BE2C (cell line): ENCODE data around the gene CACNB3.
A peak's percentile ranks its signal among the peaks of the same experiment; 100 is the strongest.
"Not testable (repeated sequence)": the region's sequence is repeated elsewhere in the genome, so short reads cannot be mapped to it uniquely, and the experiment has no call there.

Experiments
- DNase-seq: peaks from one replicate; pipeline ENCODE4 v3.0.0-alpha.2; 2020
- H3K27me3 ChIP-seq: fragments of 250-450 bp; sonication (Bioruptor Pico); 2 replicates; pipeline ENCODE4 v1.5.1; 2020; ENCODE audit warnings: mild to moderate bottlenecking
- H3K36me3 ChIP-seq: fragments of 250-450 bp; sonication (Bioruptor Pico); 2 replicates; pipeline ENCODE4 v1.5.1; 2020; ENCODE audit warnings: mild to moderate bottlenecking
- H3K4me1 ChIP-seq: fragments of 250-450 bp; sonication (Bioruptor Pico); 2 replicates; pipeline ENCODE4 v1.5.1; 2020
- H3K4me3 ChIP-seq: 2 replicates; pipeline ENCODE4 v1.5.1; 2011; ENCODE audit warnings: low read depth, low read length
- H3K9me3 ChIP-seq: fragments of 250-450 bp; sonication (Bioruptor Pico); 2 replicates; pipeline ENCODE4 v1.5.1; 2020
- TF ChIP-seq, protein P1 (sequence below): IDR thresholded peaks from 2 replicates; pipeline ENCODE4 v1.5.1; 2012; ENCODE audit warnings: mild to moderate bottlenecking, low read depth, low read length

The CACNB3 gene

DNA sequence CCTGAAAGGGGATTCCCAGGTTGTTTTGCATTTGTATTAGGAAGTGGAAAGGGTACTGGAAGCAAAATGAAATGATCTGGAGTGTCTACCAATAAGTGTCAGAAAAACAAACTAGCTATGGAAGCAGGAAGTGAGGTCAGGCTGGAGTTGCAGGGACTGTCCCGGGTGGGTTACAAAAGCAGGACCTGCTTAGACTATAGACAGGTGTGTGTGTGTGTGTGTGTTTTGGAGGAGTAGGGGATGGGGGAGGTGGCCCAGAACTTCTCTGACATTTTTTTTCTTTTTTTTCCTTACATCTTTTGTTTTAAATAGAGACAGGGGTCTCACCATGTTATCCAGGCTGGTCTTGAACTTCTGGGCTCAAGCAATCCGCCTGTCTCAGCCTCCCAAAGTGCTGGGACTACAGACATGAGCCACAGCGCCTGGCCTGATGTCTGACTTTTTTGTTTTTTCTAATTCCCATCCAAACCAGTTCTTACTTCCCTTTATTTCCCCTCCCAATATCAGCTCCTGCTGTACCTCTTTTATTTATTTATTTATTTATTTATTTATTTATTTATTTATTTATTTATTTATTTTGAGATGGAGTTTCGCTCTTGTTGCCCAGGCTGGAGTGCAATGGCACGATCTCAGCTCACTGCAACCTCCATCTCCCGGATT is 47.9 kb downstream of the CACNB3 start:
- H3K4me3 ChIP-seq: peak overlapping the region; percentile 55

DNA sequence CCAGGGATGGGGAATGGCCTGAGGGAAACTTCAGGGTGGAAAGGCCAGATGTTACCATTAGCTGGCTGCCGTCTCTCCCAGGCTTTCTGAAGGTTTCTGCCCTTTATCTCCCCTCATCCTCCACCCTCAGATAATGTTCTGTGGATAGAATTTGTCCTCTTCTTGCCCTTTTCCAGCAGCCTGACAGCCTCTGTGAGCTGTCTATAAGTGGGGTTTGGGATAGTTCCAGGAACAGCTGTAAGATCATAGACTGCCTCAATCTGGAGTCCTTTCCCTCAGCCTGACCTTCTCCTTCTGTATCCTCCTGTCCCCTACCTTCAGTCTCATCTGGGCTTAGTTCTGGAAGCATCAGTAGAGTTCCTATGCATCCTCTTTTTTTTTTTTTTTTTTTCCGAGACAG is 50.2 kb downstream of the CACNB3 start:
- TF ChIP-seq, protein P1, sequence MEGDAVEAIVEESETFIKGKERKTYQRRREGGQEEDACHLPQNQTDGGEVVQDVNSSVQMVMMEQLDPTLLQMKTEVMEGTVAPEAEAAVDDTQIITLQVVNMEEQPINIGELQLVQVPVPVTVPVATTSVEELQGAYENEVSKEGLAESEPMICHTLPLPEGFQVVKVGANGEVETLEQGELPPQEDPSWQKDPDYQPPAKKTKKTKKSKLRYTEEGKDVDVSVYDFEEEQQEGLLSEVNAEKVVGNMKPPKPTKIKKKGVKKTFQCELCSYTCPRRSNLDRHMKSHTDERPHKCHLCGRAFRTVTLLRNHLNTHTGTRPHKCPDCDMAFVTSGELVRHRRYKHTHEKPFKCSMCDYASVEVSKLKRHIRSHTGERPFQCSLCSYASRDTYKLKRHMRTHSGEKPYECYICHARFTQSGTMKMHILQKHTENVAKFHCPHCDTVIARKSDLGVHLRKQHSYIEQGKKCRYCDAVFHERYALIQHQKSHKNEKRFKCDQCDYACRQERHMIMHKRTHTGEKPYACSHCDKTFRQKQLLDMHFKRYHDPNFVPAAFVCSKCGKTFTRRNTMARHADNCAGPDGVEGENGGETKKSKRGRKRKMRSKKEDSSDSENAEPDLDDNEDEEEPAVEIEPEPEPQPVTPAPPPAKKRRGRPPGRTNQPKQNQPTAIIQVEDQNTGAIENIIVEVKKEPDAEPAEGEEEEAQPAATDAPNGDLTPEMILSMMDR: no peak
- Histone ChIP-seq H3K27me3 (peaks cover 20% of the 10 kb centered on the region), H3K9me3 (no peaks in the 10 kb centered on the region), H3K4me3 (no peak overlapping the region), H3K36me3 (no peaks in the 10 kb centered on the region), H3K4me1 (no peaks in the 10 kb centered on the region)
- DNase-seq: no peak

More for the DNA sequence above, 47.9 kb downstream of the CACNB3 start:
- Histone ChIP-seq H3K9me3 (no peaks in the 10 kb centered on the region), H3K27me3 (peaks cover 30% of the 10 kb centered on the region), H3K4me1 (no peaks in the 10 kb centered on the region), H3K36me3 (no peaks in the 10 kb centered on the region)
- TF ChIP-seq, protein P1: no peak
- DNase-seq: no peak

DNA sequence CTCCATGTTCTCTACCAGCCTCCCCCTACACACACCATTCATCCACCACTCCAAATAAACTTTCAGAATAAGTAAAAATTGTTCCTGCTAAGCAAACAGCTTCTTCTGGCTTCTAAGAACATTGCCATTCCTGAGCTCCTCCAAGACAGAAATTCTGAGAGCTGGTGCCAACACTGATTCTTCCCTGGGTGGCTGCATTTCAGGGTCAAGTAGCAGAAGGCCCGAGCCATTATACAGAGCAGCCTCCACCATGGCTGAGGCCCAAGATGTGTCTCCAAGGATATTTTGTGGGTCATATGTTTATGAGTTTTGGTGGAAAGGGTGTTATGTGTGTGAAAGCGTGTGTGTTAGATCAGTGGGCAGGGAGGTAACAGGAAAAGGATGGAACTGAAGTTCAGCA is 50.9 kb downstream of the CACNB3 start:
- TF ChIP-seq, protein P1: no peak
- Histone ChIP-seq H3K4me1 (no peaks in the 10 kb centered on the region), H3K9me3 (no peaks in the 10 kb centered on the region), H3K36me3 (no peaks in the 10 kb centered on the region), H3K27me3 (peaks cover 12% of the 10 kb centered on the region), H3K4me3 (no peak overlapping the region)
- DNase-seq: no peak

DNA sequence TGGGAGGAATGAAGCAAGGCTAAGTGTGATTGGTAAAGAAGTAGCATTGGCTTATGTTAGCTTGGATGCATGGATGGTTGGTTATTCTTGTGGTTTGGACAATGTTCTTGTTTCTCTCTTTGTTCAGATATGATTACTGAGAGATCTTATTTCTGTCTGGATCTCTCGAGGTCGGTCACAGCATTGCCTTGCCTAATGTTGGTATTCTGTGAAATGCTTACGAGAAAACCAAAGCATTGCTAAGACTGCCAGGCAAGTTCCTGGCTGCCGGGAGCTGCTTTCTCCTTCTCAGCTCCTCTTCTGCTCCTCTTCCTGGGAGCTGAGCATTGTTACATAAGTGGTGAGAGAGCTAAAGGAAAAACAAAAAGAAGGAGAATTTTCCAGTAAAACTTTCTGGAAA is 54.8 kb downstream of the CACNB3 start:
- Histone ChIP-seq H3K4me1 (no peaks in the 10 kb centered on the region), H3K36me3 (no peaks in the 10 kb centered on the region), H3K9me3 (no peaks in the 10 kb centered on the region), H3K4me3 (no peak overlapping the region), H3K27me3 (no peaks in the 10 kb centered on the region)
- no peak for DNase-seq
- TF ChIP-seq, protein P1: no peak

DNA sequence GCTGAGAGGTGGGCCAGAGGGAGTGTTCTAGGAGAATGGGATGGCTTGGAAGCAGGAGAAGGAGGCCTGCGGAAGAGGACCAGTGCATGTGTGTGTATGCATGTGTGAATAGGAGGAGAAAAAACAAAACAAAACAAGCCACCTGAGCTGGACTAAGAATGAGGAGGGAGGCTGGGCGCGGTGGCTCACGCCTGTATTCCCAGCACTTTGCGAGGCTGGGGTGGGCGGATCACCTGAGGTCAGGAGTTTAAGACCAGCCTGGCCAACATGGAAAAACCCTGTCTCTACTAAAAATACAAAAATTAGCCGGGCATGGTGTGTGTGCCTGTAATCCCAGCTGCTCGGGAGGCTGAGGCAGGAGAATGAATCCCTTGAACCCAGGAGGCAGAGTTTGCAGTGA is 55.2 kb downstream of the CACNB3 start:
- H3K27me3 ChIP-seq, H3K4me1 ChIP-seq, H3K36me3 ChIP-seq, H3K9me3 ChIP-seq, H3K4me3 ChIP-seq, DNase-seq: not testable (repeated sequence)

DNA sequence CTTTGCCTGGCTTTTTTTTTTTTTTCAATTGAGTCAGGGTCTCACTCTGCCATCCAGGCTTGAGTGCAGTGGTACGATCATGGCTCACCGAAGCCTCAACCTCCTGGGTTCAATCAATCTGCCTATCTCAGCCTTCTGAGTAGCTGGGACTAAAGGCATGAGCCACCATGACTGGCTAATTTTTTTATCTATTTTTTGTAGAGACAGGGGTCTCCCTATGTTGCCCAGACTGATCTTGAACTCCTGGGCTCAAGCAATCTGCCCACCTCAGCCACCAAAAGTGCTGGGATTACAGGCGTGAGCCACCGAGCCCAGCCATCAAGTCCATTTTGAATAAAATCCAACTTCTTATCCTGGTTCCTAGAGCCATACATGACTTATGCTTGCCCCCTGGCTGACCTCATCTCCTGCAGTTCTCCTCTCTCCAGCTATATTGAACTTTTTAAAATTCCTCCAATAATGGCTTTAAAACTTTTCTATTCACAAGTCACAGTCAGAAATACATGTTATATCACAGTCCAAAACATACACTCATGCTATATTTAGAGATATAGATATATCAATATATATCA is 57.7 kb downstream of the CACNB3 start:
- no peaks in the 10 kb centered on the region for H3K4me1 ChIP-seq
- TF ChIP-seq, protein P1: no peak
- no peak overlapping the region for H3K4me3 ChIP-seq
- no peak for DNase-seq
- H3K9me3 ChIP-seq: no peaks in the 10 kb centered on the region
- H3K27me3 ChIP-seq: no peaks in the 10 kb centered on the region
- no peaks in the 10 kb centered on the region for H3K36me3 ChIP-seq
